Measurements from ENCODE around the gene PDLIM1. TPM values are rescaled to one million over a fixed set of nuclear protein-coding genes. Genes with fewer than 3 reads are reported as not detected.

Gene PDLIM1
- total RNA-seq, 1 experiment from 2014 or later: 67.4 TPM

GRCh38 chr10:95276367-95277200 is 14.2 kb downstream of the PDLIM1 start:
- H3K9me3 ChIP-seq (ENCODE audit: control insufficient read depth in 1 of 2, insufficient read depth in 1 of 2, low read depth in 1 of 2, low read length in 2 of 2): no peaks in the 10 kb centered on the region
- ChIA-PET POLR2A (interaction anchor here (0.8 kb wide), 1 partner anchor 12 kb away, joined by 3 read pairs; no protein-coding TSS in a partner anchor), RAD21 (ENCODE audit: low non-redundant PET in 1 of 2, low total read pairs in 2 of 2, uncharacterized antibody in 2 of 2, unreplicated experiment in 2 of 2) (no interaction called here), CTCF (interaction anchor here (0.7 to 2.7 kb wide), 2 partner anchors 30 to 49 kb away, joined by 3 to 7 read pairs; no protein-coding TSS in a partner anchor)
- no TSS peak for BruUV-seq (replicated peaks)
- no peak overlapping the region for H3K9ac ChIP-seq (ENCODE audit: low read length)
- no peaks in the 10 kb centered on the region for H3K27me3 ChIP-seq (ENCODE audit: insufficient read depth, low read length)
- TF ChIP-seq TCF7L2 (IDR thresholded peaks at IDR 0.05; ENCODE audit: borderline replicate concordance, extremely low read depth, insufficient read depth, insufficient read length) (no peak), FOSL1 (IDR thresholded peaks at IDR 0.05; ENCODE audit: low read depth) (no peak), EZH2phosphoT487 (IDR thresholded peaks at IDR 0.05; ENCODE audit: borderline replicate concordance) (no peak), REST (IDR thresholded peaks at IDR 0.05; ENCODE audit: low read depth) (no peak), RAD21 (IDR thresholded peaks at IDR 0.05; ENCODE audit: low read depth) (no peak), EZH2 (IDR thresholded peaks at IDR 0.05) (no peak), MAX (IDR thresholded peaks at IDR 0.05) (no peak), CEBPB (IDR thresholded peaks at IDR 0.05; ENCODE audit: low read depth) (no peak), POLR2AphosphoS5 (IDR thresholded peaks at IDR 0.05; ENCODE audit: low read depth, low read length) (no peak), ELF1 (IDR thresholded peaks at IDR 0.05; ENCODE audit: borderline replicate concordance, low read depth) (no peak), POLR2A (IDR thresholded peaks at IDR 0.05; ENCODE audit: borderline replicate concordance, extremely low read depth, insufficient read depth, insufficient read length) (no peak), ZBTB33 (IDR thresholded peaks at IDR 0.05; ENCODE audit: extremely low read depth, insufficient replicate concordance, low read length) (no peak), SRF (IDR thresholded peaks at IDR 0.05; ENCODE audit: low read depth) (no peak), EGR1 (IDR thresholded peaks at IDR 0.05; ENCODE audit: low read depth) (no peak), ZNF274 (IDR thresholded peaks at IDR 0.05; ENCODE audit: low read depth, low read length) (no peak), ATF3 (IDR thresholded peaks at IDR 0.05) (no peak), SIN3A (IDR thresholded peaks at IDR 0.05; ENCODE audit: low read depth) (no peak)
- no peak for ATAC-seq
- no peaks in the 10 kb centered on the region for H3K9me2 ChIP-seq (ENCODE audit: insufficient read depth)
- H3K36me3 ChIP-seq (ENCODE audit: control insufficient read depth in 1 of 2, insufficient read depth in 2 of 2, low read length in 2 of 2): no peaks in the 10 kb centered on the region
- H3K79me2 ChIP-seq (ENCODE audit: insufficient read depth, low read length): peaks cover 74% of the 10 kb centered on the region
- no peak overlapping the region for H2AFZ ChIP-seq (ENCODE audit: low read depth, low read length, poor library complexity, severe bottlenecking)
- H3K4me2 ChIP-seq (ENCODE audit: low read length): no peak overlapping the region
- peaks cover 10 to 29% of the 10 kb centered on the region in 2 experiments for H3K4me1 ChIP-seq (ENCODE audit: control insufficient read depth in 1 of 2, insufficient read depth in 2 of 2, low read length in 2 of 2)
- H3K4me3 ChIP-seq (replicated peaks in 1 of 2; ENCODE audit: low read depth in 1 of 2, low read length in 2 of 2): no peak overlapping the region
- DNase-seq (ENCODE audit: low read depth, low spot score): no peak
- H4K20me1 ChIP-seq (ENCODE audit: insufficient read depth): no peaks in the 10 kb centered on the region
- intact Hi-C loops (cut with micrococcal nuclease): no loop called here
- no peak overlapping the region for H3K27ac ChIP-seq (ENCODE audit: low read depth, low read length)

All from HCT116 (cell line).